ENCODE results near the gene ERH.

DNA sequence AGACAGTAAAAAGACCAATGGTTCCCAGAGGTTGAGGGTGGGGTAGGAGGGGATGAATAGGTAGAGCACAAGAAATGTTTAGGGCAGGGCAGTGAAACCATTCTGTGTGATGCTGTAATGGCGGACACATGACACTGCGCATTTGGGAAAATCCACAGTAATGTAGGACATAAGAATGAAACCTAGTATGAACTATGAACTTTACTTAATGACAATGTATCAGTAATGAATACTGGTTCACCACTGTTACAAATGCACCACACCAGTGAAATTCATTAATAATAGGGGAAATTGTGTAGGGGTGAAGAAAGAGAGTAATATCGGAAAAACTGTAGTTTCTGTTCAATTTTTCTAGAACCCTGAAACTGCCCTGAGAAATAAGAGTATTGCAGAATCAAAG is 5.6 kb downstream of the ERH start:
- TF ChIP-seq POLR2A (IDR thresholded peaks at IDR 0.05), result no peak
- TF ChIP-seq, protein P1, sequence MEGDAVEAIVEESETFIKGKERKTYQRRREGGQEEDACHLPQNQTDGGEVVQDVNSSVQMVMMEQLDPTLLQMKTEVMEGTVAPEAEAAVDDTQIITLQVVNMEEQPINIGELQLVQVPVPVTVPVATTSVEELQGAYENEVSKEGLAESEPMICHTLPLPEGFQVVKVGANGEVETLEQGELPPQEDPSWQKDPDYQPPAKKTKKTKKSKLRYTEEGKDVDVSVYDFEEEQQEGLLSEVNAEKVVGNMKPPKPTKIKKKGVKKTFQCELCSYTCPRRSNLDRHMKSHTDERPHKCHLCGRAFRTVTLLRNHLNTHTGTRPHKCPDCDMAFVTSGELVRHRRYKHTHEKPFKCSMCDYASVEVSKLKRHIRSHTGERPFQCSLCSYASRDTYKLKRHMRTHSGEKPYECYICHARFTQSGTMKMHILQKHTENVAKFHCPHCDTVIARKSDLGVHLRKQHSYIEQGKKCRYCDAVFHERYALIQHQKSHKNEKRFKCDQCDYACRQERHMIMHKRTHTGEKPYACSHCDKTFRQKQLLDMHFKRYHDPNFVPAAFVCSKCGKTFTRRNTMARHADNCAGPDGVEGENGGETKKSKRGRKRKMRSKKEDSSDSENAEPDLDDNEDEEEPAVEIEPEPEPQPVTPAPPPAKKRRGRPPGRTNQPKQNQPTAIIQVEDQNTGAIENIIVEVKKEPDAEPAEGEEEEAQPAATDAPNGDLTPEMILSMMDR (IDR thresholded peaks at IDR 0.05), result no peak
